Stimulated activated CD8-positive, alpha-beta memory T cell treated with anti-CD3 and anti-CD28 coated beads, Interleukin-4, amount 100 ng/mL, for 1 hour (primary cell): ENCODE data around the gene PKNOX2.

Experiments
- DNase-seq, 2 donors: peaks; one replicate each; pipeline ENCODE4 v3.0.0-alpha.2; 2020; ENCODE audit warnings: low read depth in 2 of 2, low spot score in 1 of 2

Gene PKNOX2

DNA sequence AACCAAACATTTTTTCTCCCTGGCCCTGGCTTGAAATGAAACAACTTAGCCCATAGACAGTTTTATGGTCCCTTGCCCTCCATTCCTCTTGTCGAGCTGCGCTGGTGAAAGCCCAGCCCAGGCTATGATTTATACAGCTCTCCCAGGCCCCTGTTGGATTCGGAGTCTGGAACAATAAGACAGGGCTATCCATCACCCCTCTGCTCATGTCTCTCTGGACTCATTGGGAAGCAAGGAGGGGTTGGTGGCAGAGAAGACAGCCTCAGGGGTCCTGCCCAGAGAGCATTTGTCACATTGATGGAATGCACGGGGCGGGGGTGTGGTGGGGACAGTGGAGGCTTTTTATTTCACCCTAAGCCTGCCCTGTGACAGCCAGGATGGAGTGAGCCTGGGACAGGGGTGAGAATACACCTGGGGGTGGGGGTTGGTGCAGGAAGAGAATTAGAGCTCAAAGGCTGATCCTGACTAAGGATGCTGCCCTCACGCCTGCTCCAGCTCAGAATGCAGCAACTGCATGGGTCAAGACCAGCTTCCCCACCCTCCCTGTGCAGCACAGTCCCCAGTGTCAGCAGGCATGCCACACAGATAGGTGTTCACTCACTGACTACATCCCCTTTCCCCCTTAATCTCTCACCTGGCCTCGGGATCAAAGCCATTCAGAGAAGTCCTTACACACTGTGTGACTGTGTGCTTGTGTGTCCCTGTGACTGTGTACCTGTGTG, 10.0 kb upstream of the PKNOX2 start:
- DNase-seq = no peak

GRCh38 chr11:125155100-125155444, 9.5 kb upstream of the PKNOX2 start:
- no peak for DNase-seq

DNA sequence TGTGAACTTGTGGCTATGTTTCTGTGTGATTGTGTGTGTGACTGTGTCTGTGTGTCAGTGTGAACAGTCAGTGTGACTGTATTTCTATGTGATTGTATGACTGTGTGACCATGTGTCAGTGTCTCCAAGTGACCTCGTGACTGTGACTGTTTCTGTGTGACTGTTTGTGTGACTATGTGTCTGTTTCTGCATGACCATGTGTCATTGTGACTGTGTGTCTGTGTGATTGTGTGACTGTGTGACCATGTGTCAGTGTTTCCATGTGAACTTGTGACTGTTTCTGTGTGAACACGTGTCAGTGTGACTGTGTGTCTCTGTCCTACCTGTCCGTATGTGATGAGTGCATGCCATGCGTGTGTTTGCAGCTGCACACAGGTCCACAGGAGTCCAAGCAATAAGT, 8.8 kb upstream of the PKNOX2 start:
- DNase-seq = no peak

DNA sequence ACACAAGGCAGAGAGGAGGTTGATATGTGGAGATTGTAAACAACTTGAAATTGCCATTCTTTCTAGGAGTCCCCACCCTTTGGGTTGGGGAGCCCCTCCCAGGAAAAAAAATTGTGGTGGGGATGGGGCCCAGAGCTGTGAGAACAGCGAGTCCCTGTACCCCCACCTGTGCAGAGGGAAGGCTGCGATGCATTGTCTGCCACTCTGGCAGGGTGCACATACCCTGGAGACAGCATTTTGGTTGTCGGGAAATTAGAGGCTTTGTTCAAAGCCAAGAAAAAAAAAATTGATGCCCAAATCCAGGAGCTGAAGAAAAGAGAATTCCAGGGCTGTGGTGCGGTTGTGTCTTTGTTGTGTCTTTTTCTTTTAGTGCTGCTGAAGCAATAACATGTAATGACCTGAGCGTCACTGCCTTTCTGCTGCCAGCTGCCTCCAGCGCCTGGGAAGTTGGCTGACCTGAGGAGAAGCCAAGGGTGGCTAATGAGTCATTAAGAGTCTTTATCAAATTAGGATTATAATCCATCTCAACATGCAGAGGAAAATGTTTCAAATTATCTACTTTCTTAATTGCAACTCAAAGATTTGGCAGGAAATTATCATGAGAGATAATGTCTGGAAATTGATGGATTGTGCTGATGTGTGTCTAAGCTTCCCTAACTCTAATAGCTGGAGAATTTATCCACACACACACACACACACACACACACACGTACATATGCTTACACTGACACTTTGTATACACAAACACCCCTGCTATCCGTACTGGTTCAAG, 8.0 kb upstream of the PKNOX2 start:
- DNase-seq = no peak

DNA sequence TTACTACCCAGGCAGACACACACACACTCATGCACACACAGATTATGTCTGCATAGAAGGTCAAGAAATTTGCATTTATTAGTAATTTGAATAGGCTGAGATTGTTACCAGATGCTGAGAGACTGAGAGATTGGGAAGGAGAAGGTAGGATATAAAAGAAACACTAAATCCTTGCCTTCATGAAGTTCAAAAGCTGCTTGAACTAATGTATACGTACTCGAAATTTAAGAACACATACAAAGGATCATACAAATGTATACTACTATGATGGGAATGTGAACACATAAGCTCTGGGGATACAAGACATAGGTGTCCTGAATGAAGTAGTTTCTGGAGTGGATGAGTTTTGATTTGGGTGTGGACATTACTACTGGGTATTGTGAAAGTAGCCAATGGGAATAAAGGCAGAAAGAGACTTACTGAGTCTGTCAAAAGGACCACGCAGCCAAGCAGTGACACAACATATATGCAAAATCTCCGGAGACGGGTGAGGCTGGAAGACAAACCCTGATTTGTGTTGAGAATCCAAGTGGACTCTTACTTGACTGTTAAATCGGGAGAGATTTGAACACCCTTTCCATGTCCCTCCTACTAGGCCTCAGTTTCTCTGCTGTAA, 7.3 kb upstream of the PKNOX2 start:
- DNase-seq = no peak

DNA sequence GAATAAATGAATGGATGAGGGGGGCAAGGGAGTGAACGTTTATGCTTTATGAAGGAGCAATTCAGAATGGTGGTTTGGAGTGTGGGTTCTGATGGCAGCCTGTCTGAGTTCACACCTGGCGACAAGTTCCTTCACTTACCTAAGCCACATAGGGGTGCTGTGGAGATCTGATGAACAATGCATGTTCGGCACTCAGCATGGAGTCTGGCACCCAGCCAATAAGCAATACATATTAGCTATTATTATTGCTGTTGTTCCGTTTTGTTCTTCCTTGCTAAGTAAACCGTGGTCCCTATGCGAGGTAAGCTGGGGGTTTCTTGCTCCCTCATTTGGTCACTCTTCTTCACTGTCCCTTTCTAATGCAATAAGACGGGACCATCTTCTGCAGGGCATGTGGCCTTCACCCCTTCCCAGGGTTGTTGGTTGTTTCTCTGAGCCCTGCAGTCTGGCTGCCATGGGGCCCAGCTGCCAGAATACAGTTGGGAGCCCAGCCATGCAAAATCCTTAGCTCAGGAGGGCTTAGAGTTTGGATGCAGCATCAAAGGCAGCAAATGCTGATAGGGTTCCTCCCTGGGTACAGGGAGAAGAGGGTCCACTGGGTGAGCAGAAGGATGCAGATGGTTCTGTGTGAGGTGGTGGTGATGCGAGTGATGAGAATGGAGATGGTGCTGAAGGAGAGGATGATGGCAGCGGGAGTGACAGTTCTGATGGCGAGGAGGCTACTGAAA, 6.4 kb upstream of the PKNOX2 start:
- DNase-seq = no peak

DNA sequence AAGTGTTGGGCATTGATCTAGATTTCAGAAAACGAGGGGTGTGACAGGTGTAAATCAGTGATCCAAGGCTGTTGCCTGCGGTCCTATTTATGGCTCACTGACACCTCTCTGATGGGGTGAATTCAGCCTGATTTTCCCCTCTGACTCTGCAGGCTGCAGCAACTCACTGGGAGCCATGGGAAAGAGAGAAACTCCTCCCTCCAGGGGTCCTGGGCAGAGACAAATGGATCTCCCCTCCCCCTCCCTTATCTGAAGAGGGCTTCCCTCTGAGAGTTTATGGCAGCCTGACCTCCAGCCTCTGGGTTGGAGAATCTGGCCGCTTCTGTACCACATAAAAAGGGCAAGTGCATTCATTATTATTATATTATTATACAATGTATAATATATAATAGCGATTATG, 1.8 kb upstream of the PKNOX2 start:
- DNase-seq = no peak

GRCh38 chr11:125163431-125164063, 1.0 kb upstream of the PKNOX2 start:
- DNase-seq = no peak

DNA sequence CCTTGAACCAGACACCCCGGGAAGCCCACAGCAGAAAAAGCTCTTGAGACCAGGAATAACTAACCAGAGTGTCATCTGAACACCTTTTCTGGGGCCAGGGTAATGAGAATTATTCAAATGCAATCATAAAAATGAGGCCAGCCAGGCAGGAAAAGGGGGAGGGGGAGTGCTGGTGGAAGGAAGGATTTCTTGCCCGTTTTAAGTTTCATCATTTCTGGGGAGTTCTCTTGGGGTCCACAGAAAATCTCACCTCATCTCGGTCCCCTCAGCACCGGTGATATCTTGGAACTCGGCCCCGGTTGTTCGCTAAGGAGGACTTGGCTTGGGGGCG, 495 bp upstream of the PKNOX2 start:
- no peak for DNase-seq

GRCh38 chr11:125165111-125165842, 726 bp downstream of the PKNOX2 start:
- no peak for DNase-seq

DNA sequence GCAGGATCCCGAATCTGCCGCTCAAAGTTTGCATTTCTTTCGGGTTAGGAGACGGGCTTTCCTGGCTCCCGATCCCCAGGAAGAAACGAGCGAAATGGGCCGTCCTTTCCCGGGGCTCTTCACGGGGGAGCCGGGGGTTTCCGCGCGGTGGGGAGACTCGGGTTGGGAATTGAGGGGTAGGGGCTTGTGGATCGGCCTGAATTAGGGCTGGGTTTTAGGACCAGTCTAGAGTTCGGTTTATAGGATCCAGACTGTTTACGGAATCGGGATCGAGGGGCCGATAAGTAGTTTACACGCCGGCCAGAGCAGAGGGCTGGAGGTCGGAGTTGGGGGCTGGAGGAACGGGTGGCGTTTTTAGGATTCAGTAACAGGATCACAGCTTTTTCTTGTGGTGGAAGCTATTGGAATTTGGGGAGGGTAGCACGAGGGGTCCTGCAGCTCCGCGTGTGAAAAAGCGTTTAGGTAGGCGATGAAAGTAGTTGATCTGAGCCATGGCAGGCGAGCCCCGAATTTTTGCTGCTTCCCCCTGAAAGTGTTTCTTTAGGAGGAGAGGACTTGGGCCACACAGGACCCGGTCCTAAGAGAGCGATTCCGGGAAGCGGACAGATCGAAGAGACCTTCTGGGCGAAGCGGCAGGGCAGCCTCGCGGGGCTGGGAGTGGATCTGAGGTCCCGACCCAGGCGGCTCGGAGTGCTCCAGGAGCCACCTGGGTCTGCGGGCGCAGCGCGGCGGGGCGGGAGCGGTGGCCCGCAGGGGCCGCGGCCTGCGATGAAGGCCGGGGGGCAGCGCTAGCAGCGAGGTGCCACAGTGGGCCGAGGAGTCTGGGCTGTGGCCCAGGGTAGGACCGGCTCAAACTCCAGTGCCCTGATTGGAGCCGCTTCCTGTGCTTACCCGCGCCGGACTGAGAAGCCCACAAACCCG, 1.6 kb downstream of the PKNOX2 start:
- no peak for DNase-seq

DNA sequence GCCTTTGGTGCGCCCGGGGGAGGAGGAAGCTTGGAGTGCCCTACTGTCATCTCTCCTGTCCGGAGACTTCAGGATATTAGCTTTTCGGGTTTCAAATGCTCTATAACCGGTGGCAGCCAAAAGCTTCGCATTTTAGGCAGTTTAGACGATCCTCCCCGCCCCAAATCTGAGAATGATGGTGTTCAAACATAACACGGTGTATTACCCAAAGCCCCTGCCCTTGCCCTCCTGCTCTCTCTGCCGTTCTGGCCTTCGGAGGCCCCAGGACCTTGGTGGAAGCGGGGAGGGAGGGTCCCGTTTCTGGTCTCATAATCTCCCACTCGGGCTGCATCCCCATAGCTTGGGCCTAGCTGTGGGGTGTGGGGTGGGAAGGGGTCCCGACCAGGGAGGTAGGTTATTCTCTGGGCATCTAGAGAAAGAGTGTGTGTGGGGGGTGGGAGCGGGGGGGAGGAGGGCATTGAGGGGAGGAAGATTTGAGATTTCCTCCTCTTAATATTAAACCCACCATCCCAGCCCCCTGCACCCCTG, 2.3 kb downstream of the PKNOX2 start:
- DNase-seq = no peak

DNA sequence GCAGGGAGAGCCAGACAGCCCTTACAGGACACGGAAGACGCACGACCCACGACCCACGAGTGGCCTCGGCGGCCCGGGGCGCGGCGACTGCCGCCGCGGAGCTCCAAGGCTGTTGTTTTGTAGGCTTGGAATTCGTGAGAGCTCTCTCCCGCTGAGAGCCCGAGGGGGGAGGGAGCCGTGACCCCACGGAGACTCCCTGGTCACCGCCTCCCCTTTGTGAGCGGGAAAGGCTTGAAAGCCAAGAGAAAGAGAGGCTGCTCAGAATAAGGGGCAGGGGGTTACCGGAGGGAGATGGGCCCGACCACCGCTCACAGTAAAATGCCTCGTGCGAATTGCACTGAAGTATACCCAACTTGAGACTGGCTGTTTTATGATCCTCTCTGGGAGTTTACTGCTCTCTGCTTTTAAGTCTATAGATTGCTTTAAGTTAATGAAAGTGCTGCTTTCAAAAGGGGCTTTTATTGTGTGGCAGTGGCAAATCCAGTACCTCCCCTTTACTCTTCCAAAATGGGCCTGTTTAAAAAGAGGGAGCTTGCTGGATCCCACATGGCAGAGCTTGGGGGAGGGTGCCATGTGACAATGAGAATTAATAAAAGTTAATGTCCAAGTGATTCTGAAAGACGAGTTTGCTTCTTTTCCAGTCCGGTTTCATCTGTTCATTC, 2.9 kb downstream of the PKNOX2 start:
- no peak for DNase-seq

DNA sequence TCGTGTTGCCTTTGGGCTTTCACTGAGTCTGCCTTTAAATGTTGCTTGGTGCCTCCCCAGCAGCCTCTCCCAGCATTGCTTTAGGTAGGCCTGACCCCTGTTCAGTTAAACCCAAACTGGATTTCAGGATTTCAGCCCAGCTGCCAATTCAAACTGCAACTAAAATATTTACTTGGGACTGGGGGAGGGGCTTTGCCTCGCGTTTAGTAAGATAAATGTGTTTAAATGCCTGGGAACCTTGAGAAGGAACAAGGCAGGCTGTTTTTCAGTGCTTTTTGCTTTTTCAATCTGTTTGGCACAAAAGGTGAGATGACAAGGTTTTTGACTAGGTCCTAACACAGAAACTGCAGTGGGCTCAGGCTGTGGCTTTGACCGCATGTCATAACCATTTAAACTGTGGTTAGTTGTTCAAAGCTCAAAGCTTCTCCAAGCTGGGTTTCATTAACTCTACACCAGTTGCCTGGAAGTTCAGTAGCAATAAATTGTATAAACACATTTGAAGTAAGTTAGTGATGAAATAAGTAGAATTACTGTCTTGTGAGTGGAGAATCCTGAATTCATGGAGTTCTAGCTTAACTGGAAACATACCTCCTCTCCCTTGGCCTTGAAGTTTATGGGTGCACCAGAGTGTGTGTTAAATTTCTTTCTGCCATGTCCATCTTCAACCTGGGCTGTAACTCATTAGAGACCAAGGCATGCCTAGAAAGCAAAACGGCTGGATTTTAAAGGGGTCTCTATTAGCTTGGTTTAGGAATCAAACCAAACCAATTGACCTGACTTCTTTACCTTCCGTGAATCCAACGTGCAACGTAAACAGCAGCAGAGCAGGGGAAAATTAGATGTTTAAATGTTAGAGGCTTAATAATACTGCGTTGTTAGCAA, 3.6 kb downstream of the PKNOX2 start:
- DNase-seq = no peak

DNA sequence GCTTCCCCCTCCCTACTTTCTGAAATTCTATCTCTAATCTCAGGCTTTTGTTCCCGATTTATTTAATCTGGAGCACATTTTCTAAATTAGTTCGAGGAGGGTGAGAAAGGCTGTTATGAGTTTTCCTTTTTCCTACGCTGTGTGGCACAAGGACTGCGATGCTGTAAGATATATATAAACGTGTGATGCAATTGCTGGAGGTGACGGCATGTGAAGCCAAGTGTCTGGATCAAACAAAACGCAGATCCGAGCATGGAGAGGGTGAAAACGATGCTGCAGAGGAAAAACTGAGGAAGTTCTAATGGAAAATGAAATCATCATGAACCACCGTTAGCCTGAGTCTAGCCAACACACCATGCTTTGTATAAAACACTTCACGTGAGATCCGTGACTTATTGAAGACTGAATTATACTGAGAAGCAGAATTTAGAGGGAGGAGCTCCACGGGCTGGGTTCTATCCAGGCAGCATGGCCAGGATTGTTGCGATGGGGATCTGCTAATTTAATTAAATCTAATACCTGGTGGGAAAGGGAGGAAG, 4.4 kb downstream of the PKNOX2 start:
- DNase-seq = no peak

DNA sequence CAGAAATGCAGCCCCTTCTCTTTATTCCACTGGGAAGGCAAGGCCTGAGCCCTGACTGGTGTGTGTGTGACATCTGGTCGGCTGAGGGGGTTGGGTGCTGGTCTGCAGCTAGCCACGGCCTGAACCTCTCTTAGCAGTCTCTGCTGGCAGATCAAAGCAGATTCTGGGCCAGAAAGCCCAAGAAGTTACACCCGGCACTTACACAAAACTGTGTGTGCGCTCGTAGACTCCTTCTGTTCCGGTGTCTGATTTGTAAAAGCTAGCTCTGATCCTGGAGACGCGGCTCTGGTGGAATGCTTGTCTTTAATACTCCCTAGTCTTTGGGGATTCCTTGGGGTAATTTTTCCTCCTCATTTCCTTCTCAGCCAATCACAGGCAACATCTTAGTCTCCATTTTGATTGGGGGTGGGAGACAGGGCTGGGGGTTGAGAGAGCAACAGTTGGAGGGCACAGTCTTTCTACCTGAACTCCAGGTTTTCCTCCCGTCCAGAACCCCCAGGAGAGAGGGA, 5.5 kb downstream of the PKNOX2 start:
- no peak for DNase-seq

- no peak for DNase-seq
Measured at GRCh38 chr11:125170510-125171031, 6.0 kb downstream of the PKNOX2 start.
